ENCODE data around the gene STRBP.
A peak's percentile ranks its signal among the peaks of the same experiment; 100 is the strongest.

STRBP gene

GRCh38 chr9:123121457-123121856, 146.9 kb downstream of the STRBP start:
- no peak for DNase-seq

GRCh38 chr9:123120953-123121352, 147.4 kb downstream of the STRBP start:
- DNase-seq: no peak

- DNase-seq: no peak
Observed at GRCh38 chr9:123120131-123120530, 148.3 kb downstream of the STRBP start.

GRCh38 chr9:123119566-123119965, 148.8 kb downstream of the STRBP start:
- peak; percentile 16 for DNase-seq

- DNase-seq: no peak
Observed at GRCh38 chr9:123116036-123116435, 152.3 kb downstream of the STRBP start.

GRCh38 chr9:123115146-123115913, 153.1 kb downstream of the STRBP start:
- DNase-seq: no peak

GRCh38 chr9:123113185-123113584, 155.2 kb downstream of the STRBP start:
- no peak for DNase-seq

- no peak for DNase-seq
Observed at GRCh38 chr9:123112015-123112975, 156.1 kb downstream of the STRBP start.

- DNase-seq: no peak
Observed at GRCh38 chr9:123111427-123112014, 156.9 kb downstream of the STRBP start.

GRCh38 chr9:123109540-123110279, 158.7 kb downstream of the STRBP start:
- DNase-seq: no peak

GRCh38 chr9:123108976-123109375, 159.4 kb downstream of the STRBP start:
- no peak for DNase-seq

GRCh38 chr9:123107639-123108285, 160.6 kb downstream of the STRBP start:
- no peak for DNase-seq

GRCh38 chr9:123105490-123105889, 162.9 kb downstream of the STRBP start:
- DNase-seq: no peak

- no peak for DNase-seq
Observed at GRCh38 chr9:123104807-123105206, 163.6 kb downstream of the STRBP start.

- no peak for DNase-seq
Observed at GRCh38 chr9:123102375-123103113, 165.8 kb downstream of the STRBP start.

GRCh38 chr9:123099548-123099947, 168.8 kb downstream of the STRBP start:
- DNase-seq: no peak

- DNase-seq: no peak
Observed at GRCh38 chr9:123099042-123099441, 169.3 kb downstream of the STRBP start.

- DNase-seq: no peak
Observed at GRCh38 chr9:123098096-123098459, 170.3 kb downstream of the STRBP start.

GRCh38 chr9:123097430-123098095, 170.8 kb downstream of the STRBP start:
- no peak for DNase-seq

GRCh38 chr9:123096987-123097386, 171.4 kb downstream of the STRBP start:
- no peak for DNase-seq

GRCh38 chr9:123093141-123093540, 175.2 kb downstream of the STRBP start:
- DNase-seq: no peak

Data from NCI-H2029 treated with DMSO at 0.1 percent for 48 hours (cell line).